Measurements from ENCODE around the gene NKX1-1.

The NKX1-1 gene

GRCh38 chr4:1379801-1380331 lies 26.4 kb downstream of the NKX1-1 start:
- H2BK5ac ChIP-seq (ENCODE audit: low read depth, low read length, poor library complexity, severe bottlenecking): no peak overlapping the region
- H3K27me3 ChIP-seq (ENCODE audit: control insufficient read depth in 1 of 2, insufficient read depth in 1 of 2, low read length in 2 of 2): no peaks in the 10 kb centered on the region
- H3K23ac ChIP-seq (ENCODE audit: low read length in 2 of 2): no peak overlapping the region
- peaks cover 16 to 79% of the 10 kb centered on the region in 2 experiments for H3K36me3 ChIP-seq (ENCODE audit: control insufficient read depth in 1 of 2, insufficient read depth in 2 of 2, low read depth in 1 of 2, low read length in 2 of 2)
- no peak overlapping the region for H2BK15ac ChIP-seq (ENCODE audit: low read depth, poor library complexity, severe bottlenecking)
- no peak overlapping the region for H2AK5ac ChIP-seq (ENCODE audit: low read length, severe bottlenecking)
- H3K27ac ChIP-seq (ENCODE audit: low read length, poor library complexity, severe bottlenecking): no peak overlapping the region
- H3K79me1 ChIP-seq (replicated peaks; ENCODE audit: low read length, poor library complexity, severe bottlenecking): no peaks in the 10 kb centered on the region
- H3K14ac ChIP-seq (ENCODE audit: low read length in 2 of 2): no peak overlapping the region
- no peaks in the 10 kb centered on the region for H3K4me1 ChIP-seq (ENCODE audit: control insufficient read depth, insufficient read depth, low read depth, low read length)
- DNase-seq: no peak
- H3K4me2 ChIP-seq (ENCODE audit: low read length, poor library complexity, severe bottlenecking): no peak overlapping the region
- H3K18ac ChIP-seq (ENCODE audit: low read depth in 1 of 2, low read length in 2 of 2): no peak overlapping the region
- 92% methylated on average over 22 of the region's 31 CpGs for WGBS
- H2BK12ac ChIP-seq (ENCODE audit: low read length in 2 of 2): no peak overlapping the region
- H3K4ac ChIP-seq (ENCODE audit: low read depth in 1 of 2, low read length in 2 of 2): no peak overlapping the region
- no peak overlapping the region for H2AFZ ChIP-seq (ENCODE audit: low read depth, low read length)
- H4K91ac ChIP-seq (ENCODE audit: low read length): no peak overlapping the region
- H3K4me3 ChIP-seq (ENCODE audit: insufficient read depth in 1 of 2, low read depth in 1 of 2, low read length in 2 of 2): no peak overlapping the region
- no peak overlapping the region for H4K8ac ChIP-seq (ENCODE audit: low read length)
- H3K9me3 ChIP-seq (ENCODE audit: control insufficient read depth, low read length): no peaks in the 10 kb centered on the region
- H3K9ac ChIP-seq (ENCODE audit: low read length): no peak overlapping the region
- no peak overlapping the region for H2BK120ac ChIP-seq (ENCODE audit: low read depth, low read length)

GRCh38 chr4:1379351-1379781 lies 26.9 kb downstream of the NKX1-1 start:
- Histone ChIP-seq H3K36me3 (ENCODE audit: control insufficient read depth in 1 of 2, insufficient read depth in 2 of 2, low read depth in 1 of 2, low read length in 2 of 2) (peaks cover 12 to 79% of the 10 kb centered on the region in 2 experiments), H3K18ac (ENCODE audit: low read depth in 1 of 2, low read length in 2 of 2) (no peak overlapping the region), H4K91ac (ENCODE audit: low read length) (no peak overlapping the region), H3K27ac (ENCODE audit: low read length, poor library complexity, severe bottlenecking) (no peak overlapping the region), H3K4me1 (ENCODE audit: control insufficient read depth, insufficient read depth, low read depth, low read length) (no peaks in the 10 kb centered on the region), H3K4ac (ENCODE audit: low read depth in 1 of 2, low read length in 2 of 2) (no peak overlapping the region), H4K8ac (ENCODE audit: low read length) (no peak overlapping the region), H2BK5ac (ENCODE audit: low read depth, low read length, poor library complexity, severe bottlenecking) (no peak overlapping the region), H3K4me3 (ENCODE audit: insufficient read depth in 1 of 2, low read depth in 1 of 2, low read length in 2 of 2) (no peak overlapping the region), H2AK5ac (ENCODE audit: low read length, severe bottlenecking) (no peak overlapping the region), H3K4me2 (ENCODE audit: low read length, poor library complexity, severe bottlenecking) (no peak overlapping the region), H3K9me3 (ENCODE audit: control insufficient read depth, low read length) (no peaks in the 10 kb centered on the region), H3K14ac (ENCODE audit: low read length in 2 of 2) (no peak overlapping the region), H2BK15ac (ENCODE audit: low read depth, poor library complexity, severe bottlenecking) (no peak overlapping the region), H3K79me1 (replicated peaks; ENCODE audit: low read length, poor library complexity, severe bottlenecking) (no peaks in the 10 kb centered on the region), H2AFZ (ENCODE audit: low read depth, low read length) (no peak overlapping the region), H3K27me3 (ENCODE audit: control insufficient read depth in 1 of 2, insufficient read depth in 1 of 2, low read length in 2 of 2) (no peaks in the 10 kb centered on the region), H3K23ac (ENCODE audit: low read length in 2 of 2) (no peak overlapping the region), H2BK120ac (ENCODE audit: low read depth, low read length) (no peak overlapping the region), H2BK12ac (ENCODE audit: low read length in 2 of 2) (no peak overlapping the region), H3K9ac (ENCODE audit: low read length) (no peak overlapping the region)
- WGBS: 96% methylated on average over 27 of the region's 27 CpGs
- DNase-seq: no peak

- Histone ChIP-seq H2BK15ac (ENCODE audit: low read depth, poor library complexity, severe bottlenecking) (no peak overlapping the region), H4K8ac (ENCODE audit: low read length) (no peak overlapping the region), H3K18ac (ENCODE audit: low read depth in 1 of 2, low read length in 2 of 2) (no peak overlapping the region), H2BK120ac (ENCODE audit: low read depth, low read length) (no peak overlapping the region), H3K4me3 (ENCODE audit: insufficient read depth in 1 of 2, low read depth in 1 of 2, low read length in 2 of 2) (no peak overlapping the region), H3K23ac (ENCODE audit: low read length in 2 of 2) (no peak overlapping the region), H3K14ac (ENCODE audit: low read length in 2 of 2) (no peak overlapping the region), H2AFZ (ENCODE audit: low read depth, low read length) (no peak overlapping the region), H3K4me1 (ENCODE audit: control insufficient read depth, insufficient read depth, low read depth, low read length) (no peaks in the 10 kb centered on the region), H2BK5ac (ENCODE audit: low read depth, low read length, poor library complexity, severe bottlenecking) (no peak overlapping the region), H3K9me3 (ENCODE audit: control insufficient read depth, low read length) (no peaks in the 10 kb centered on the region), H2AK5ac (ENCODE audit: low read length, severe bottlenecking) (no peak overlapping the region), H2BK12ac (ENCODE audit: low read length in 2 of 2) (no peak overlapping the region), H3K4me2 (ENCODE audit: low read length, poor library complexity, severe bottlenecking) (no peak overlapping the region), H3K9ac (ENCODE audit: low read length) (no peak overlapping the region), H3K27me3 (ENCODE audit: control insufficient read depth in 1 of 2, insufficient read depth in 1 of 2, low read length in 2 of 2) (no peaks in the 10 kb centered on the region), H3K4ac (ENCODE audit: low read depth in 1 of 2, low read length in 2 of 2) (no peak overlapping the region), H3K79me1 (replicated peaks; ENCODE audit: low read length, poor library complexity, severe bottlenecking) (no peaks in the 10 kb centered on the region), H3K36me3 (ENCODE audit: control insufficient read depth in 1 of 2, insufficient read depth in 2 of 2, low read depth in 1 of 2, low read length in 2 of 2) (peaks cover 8 to 79% of the 10 kb centered on the region in 2 experiments), H4K91ac (ENCODE audit: low read length) (no peak overlapping the region), H3K27ac (ENCODE audit: low read length, poor library complexity, severe bottlenecking) (no peak overlapping the region)
- 93% methylated on average over 30 of the region's 30 CpGs for WGBS
- DNase-seq: no peak
Observed at GRCh38 chr4:1378559-1379231, 27.5 kb downstream of the NKX1-1 start.

- 92% methylated on average over 16 of the region's 19 CpGs for WGBS
- Histone ChIP-seq H3K79me1 (replicated peaks; ENCODE audit: low read length, poor library complexity, severe bottlenecking) (no peaks in the 10 kb centered on the region), H4K91ac (ENCODE audit: low read length) (no peak overlapping the region), H3K9ac (ENCODE audit: low read length) (no peak overlapping the region), H3K27me3 (ENCODE audit: control insufficient read depth in 1 of 2, insufficient read depth in 1 of 2, low read length in 2 of 2) (no peaks in the 10 kb centered on the region), H3K23ac (ENCODE audit: low read length in 2 of 2) (no peak overlapping the region), H2AFZ (ENCODE audit: low read depth, low read length) (no peak overlapping the region), H3K4me1 (ENCODE audit: control insufficient read depth, insufficient read depth, low read depth, low read length) (no peaks in the 10 kb centered on the region), H2BK15ac (ENCODE audit: low read depth, poor library complexity, severe bottlenecking) (no peak overlapping the region), H3K9me3 (ENCODE audit: control insufficient read depth, low read length) (no peaks in the 10 kb centered on the region), H3K4me2 (ENCODE audit: low read length, poor library complexity, severe bottlenecking) (no peak overlapping the region), H2BK120ac (ENCODE audit: low read depth, low read length) (no peak overlapping the region), H2BK5ac (ENCODE audit: low read depth, low read length, poor library complexity, severe bottlenecking) (no peak overlapping the region), H4K8ac (ENCODE audit: low read length) (no peak overlapping the region), H2AK5ac (ENCODE audit: low read length, severe bottlenecking) (no peak overlapping the region), H3K14ac (ENCODE audit: low read length in 2 of 2) (no peak overlapping the region), H3K27ac (ENCODE audit: low read length, poor library complexity, severe bottlenecking) (no peak overlapping the region), H3K4me3 (ENCODE audit: insufficient read depth in 1 of 2, low read depth in 1 of 2, low read length in 2 of 2) (no peak overlapping the region), H3K18ac (ENCODE audit: low read depth in 1 of 2, low read length in 2 of 2) (no peak overlapping the region), H2BK12ac (ENCODE audit: low read length in 2 of 2) (no peak overlapping the region), H3K4ac (ENCODE audit: low read depth in 1 of 2, low read length in 2 of 2) (no peak overlapping the region), H3K36me3 (ENCODE audit: control insufficient read depth in 1 of 2, insufficient read depth in 2 of 2, low read depth in 1 of 2, low read length in 2 of 2) (peaks cover 13 to 74% of the 10 kb centered on the region in 2 experiments)
- no peak for DNase-seq
Observed at GRCh38 chr4:1377606-1378261, 28.5 kb downstream of the NKX1-1 start.

Measured in mesenchymal stem cell (in vitro differentiated cells and primary cell).